HL-60 (cell line): ENCODE measurements around the gene MAMDC2.

Experiments
- GABPA ChIP-seq: IDR thresholded peaks from 2 replicates; pipeline ENCODE4 v1.6.1; 2012; ENCODE audit warnings: low read depth
- POLR2AphosphoS5 ChIP-seq: IDR thresholded peaks from 2 replicates; pipeline ENCODE4 v1.6.1; 2012; ENCODE audit warnings: low read depth
- TF ChIP-seq, protein P1 (sequence below): IDR thresholded peaks from one replicate; pipeline ENCODE4 v1.5.1; 2011; ENCODE audit warnings: low read length, control low read depth, inconsistent platforms; ENCODE audit not compliant: insufficient read depth
- TF ChIP-seq, protein P2 (sequence below): IDR thresholded peaks from 2 replicates; pipeline ENCODE4 v1.6.1; 2012; ENCODE audit warnings: low read depth; ENCODE audit not compliant: insufficient replicate concordance

DNA sequence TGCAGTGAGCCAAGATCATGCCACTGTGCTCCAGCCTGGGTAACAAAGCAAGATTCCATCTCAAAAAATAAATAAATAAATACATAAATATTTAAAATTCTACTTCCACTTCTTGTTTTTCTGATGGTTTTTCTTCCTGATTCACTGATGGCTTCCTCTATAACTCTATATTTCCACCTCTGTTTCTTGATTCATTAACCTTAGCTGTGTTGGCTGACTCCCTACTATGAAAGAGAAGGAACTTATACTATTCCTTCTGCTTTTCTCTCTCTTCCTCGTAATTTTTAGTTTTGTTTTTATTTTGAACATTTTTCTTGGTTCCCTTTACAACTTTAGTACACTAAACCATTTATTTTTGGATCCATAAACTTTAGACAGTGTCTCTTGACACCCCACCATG is 103.5 kb downstream of the MAMDC2 start:
- TF ChIP-seq, protein P1, sequence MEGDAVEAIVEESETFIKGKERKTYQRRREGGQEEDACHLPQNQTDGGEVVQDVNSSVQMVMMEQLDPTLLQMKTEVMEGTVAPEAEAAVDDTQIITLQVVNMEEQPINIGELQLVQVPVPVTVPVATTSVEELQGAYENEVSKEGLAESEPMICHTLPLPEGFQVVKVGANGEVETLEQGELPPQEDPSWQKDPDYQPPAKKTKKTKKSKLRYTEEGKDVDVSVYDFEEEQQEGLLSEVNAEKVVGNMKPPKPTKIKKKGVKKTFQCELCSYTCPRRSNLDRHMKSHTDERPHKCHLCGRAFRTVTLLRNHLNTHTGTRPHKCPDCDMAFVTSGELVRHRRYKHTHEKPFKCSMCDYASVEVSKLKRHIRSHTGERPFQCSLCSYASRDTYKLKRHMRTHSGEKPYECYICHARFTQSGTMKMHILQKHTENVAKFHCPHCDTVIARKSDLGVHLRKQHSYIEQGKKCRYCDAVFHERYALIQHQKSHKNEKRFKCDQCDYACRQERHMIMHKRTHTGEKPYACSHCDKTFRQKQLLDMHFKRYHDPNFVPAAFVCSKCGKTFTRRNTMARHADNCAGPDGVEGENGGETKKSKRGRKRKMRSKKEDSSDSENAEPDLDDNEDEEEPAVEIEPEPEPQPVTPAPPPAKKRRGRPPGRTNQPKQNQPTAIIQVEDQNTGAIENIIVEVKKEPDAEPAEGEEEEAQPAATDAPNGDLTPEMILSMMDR, result no peak
- TF ChIP-seq, protein P2, sequence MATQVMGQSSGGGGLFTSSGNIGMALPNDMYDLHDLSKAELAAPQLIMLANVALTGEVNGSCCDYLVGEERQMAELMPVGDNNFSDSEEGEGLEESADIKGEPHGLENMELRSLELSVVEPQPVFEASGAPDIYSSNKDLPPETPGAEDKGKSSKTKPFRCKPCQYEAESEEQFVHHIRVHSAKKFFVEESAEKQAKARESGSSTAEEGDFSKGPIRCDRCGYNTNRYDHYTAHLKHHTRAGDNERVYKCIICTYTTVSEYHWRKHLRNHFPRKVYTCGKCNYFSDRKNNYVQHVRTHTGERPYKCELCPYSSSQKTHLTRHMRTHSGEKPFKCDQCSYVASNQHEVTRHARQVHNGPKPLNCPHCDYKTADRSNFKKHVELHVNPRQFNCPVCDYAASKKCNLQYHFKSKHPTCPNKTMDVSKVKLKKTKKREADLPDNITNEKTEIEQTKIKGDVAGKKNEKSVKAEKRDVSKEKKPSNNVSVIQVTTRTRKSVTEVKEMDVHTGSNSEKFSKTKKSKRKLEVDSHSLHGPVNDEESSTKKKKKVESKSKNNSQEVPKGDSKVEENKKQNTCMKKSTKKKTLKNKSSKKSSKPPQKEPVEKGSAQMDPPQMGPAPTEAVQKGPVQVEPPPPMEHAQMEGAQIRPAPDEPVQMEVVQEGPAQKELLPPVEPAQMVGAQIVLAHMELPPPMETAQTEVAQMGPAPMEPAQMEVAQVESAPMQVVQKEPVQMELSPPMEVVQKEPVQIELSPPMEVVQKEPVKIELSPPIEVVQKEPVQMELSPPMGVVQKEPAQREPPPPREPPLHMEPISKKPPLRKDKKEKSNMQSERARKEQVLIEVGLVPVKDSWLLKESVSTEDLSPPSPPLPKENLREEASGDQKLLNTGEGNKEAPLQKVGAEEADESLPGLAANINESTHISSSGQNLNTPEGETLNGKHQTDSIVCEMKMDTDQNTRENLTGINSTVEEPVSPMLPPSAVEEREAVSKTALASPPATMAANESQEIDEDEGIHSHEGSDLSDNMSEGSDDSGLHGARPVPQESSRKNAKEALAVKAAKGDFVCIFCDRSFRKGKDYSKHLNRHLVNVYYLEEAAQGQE, result no peak
- TF ChIP-seq POLR2AphosphoS5, result no peak
- TF ChIP-seq GABPA, result no peak
